Stimulated activated CD4-positive, alpha-beta T cell treated with anti-CD3 and anti-CD28 coated beads, Interleukin-15, amount 100 ng/mL, for 24 hours (primary cell): ENCODE data around the gene IGSF11.
"Not testable (repeated sequence)": the region's sequence is repeated elsewhere in the genome, so short reads cannot be mapped to it uniquely, and the experiment has no call there.

Experiments
- DNase-seq: peaks from one replicate; pipeline ENCODE4 v3.0.0-alpha.2; 2020

Gene IGSF11

DNA sequence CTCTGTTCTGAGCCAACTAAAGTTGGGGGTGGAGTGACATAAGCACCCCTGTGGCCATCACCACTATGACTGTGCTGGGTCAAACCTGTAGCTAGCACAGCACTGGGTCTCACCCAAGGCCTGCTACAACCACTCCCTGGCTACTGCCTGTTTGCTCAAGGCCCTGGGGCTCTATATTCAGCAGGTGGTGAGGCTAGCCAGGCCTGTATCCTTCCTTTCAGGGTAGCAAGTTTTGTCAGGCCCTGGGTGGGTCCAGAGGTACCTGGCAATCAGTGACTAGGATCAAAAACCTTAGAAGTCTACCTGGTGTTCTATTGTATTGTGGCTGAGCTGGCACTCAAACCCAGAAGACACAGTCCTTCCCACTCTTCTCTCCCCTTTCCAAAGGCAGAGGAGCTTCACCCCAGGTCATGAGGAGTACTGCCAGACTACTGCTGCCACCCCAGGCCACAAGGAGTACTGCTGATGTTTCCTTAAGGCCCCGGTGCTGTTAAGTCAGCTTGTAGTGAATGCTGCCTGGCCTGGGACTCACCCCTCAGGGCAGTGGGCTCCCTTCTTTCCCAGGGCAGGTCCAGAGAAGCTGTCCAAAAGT, 170.8 kb downstream of the IGSF11 start:
- DNase-seq, result peak; percentile 13

DNA sequence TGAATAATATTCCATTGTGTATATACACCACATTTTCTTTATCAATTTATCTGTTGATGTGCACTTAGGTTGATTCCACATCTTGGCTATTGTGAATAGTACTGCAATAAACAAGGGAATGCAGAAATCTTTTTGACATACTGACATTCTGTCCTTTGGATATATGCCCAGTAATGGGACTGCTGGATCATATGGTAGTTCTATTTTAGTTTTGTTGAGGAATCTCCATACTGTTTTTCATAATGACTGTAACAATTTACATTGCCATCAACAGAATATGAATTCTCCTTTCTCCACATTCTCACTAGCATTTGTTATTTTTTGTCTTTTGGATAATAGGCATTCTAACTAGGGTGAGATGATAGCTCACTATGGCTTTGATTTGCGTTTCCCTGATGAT, 174.7 kb downstream of the IGSF11 start:
- no peak for DNase-seq

DNA sequence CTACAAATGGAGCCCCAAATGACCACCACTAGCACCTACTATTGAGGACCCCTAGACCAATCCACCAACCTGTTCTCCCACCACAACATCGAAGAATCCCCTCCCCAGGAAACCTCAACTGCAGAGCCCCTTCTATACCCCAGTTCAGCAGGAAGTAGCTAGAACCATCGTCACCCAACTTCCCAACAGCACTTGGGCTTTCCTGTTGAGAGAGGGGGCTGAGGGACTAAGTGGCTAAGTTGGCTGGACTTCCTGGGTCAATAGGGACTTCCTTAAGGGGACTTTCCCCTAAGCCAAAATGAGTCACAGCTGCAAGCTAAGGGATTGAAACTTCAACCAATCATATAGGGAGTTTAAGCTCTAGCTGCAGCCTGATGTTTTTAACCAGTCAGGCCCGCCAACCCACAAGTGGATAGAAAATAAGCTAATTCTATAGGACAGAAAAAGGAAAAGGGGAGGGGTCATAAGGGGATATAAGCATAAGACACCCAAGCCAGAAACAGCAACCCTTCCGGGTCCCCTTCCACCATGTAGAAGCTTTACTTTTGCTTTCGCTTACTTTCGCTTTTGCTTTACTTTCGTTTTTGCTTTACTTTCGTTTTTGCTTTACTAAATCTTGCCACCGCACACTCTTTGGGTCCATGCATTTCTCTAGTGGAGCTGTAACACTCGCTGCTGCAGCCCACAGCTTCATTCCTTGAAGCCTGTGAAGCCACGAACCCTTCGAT, 183.0 kb downstream of the IGSF11 start:
- DNase-seq, result not testable (repeated sequence)

DNA sequence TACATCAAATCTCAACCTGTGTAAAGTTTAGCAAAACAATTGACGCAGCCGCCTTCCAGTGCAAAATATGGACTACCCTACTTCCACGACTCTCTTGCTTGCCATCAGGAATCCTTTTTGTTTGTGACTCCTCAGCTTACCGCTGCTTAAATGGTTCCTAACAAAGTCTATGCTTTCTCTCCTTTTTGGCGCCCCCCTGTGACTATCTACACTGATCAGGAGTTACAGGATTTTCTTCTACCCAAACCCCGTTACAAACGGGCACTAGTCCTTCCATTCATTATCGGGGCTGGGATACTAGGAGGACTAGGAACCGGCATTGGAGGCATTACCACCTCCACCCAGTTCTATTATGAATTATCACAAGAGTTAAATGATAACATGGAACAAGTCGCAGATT, 184.0 kb downstream of the IGSF11 start:
- no peak for DNase-seq
